ENCODE results near the gene BCAS3.
"Not testable (repeated sequence)": the region's sequence is repeated elsewhere in the genome, so short reads cannot be mapped to it uniquely, and the experiment has no call there.

BCAS3 gene

DNA sequence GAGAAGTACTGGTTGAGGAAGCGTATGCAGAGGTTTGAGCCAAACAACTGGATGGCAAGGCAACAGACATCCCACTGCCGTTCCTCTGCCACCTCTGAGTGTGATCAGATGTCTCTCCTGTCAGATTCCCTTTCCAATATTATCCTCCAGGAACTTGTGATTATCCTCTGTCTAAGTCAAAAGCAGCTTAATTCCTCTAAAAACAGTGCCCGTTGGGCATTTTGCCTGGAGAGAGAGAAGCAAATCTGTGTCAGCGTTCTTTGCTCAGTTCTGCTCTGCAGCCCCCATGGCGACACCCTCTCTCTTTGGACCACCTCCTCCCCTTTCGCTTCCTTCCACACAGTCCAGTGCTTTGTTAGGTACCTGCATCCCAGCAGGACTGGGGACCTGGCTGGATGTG is 665.9 kb downstream of the BCAS3 start:
- DNase-seq (ENCODE audit: low spot score) = no peak

DNA sequence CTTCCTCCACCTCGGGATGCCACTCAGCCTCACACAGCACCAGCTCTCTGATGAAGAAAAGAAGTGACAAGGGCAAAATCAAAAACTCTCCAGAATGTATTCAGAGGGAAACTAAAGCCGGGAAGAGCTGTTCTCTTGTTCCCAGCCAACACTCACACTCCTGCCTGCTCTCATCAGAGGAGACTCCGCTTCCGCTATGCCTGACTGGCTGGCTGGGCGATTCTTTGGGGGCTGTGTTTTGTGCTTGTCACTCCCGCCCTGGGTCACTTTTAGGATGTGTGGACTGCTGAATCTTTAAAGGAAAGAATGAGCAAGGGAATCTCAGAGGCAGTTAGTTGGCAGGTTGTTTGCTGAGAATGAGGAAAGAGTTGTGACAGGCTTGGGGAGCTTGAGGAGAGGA is 667.4 kb downstream of the BCAS3 start:
- no peak for DNase-seq (ENCODE audit: low spot score)

DNA sequence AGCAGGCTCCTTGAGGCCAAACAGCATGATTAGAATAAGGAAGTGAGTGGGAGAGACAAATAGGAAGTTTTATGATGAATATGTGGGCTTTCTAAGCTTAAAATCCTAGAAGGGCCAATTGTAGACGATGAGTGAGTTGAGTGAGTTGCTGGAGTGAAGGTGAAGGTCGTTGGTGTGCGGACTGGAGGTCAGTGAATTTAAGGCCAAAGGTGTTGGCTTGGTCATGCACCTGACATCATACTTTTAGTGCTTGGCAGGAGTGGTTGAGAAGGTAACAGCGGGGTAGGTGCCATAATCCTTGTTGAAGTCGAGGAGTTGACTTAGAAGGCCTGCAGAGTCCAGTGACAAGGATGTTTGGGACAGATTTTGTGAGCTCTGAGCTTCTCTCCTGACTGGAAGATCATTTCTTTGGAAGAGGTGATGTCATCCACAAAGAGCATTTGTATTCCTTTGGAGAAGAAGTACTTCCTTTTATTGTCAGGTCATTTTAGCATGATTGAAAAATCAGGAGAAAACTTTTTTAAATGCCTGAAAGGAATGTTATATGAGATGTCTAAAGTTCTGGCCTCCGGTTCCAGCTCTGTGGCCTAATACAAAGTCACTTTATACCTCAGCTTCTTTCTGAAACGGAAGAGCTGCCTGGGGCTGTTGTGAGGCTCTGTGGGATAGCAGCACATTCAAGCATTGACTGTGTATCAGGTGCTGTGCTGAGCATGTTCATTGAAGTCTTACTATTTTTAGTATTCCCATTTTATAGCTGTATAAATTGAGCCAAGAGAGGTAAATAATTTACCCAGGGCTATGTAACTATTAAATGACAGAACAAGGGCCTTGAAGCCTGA is 668.4 kb downstream of the BCAS3 start:
- no peak for DNase-seq (ENCODE audit: low spot score)

DNA sequence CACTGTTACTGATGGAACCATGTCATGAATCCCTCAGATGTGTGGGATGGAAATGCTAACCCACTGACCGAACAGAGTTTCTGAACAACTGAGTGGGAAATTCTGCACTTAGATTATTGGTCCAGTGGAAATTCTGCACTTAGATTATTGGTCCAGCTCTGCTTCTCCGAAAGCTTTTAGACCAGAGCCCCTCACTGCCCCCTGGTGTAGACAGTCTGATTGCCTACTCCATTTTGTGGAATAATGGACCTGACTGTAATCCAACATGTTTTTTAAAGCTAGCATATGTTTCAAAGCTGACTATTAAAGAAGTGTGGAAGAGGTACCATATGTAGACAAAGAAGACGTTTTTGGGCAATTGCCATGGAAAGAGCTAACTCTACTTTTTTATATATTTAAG is 671.7 kb downstream of the BCAS3 start:
- no peak for DNase-seq (ENCODE audit: low spot score)

DNA sequence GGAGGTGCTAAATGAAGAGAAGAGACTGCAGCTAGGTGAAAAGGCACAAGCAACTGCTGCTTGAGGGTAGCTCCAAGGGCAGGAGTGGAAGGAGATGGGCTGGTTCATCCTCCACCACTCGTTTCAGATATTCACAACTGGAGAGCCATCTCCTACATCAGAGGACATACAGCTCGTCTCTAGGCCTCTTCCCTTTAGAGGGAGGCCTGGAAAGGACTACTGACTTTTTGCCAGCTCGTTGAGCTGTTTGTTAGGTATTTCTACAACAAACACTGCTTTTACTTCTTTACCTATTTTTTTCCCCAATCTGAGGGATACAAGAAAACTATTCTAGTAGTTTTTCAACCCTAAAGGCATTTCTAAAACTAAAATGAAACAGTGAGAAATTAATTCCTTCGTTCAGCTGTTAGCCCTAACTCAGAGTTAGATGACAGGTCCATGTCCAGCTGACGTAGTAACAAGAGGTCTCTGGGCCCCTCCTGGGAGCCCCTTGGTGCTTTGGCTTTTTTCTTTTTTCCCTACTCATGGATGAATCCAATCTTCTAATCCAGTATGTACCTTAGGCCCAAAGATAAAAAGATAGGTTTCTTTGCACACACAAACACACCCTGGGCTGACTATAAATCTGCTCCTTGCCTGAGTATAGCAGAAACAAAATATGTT is 674.2 kb downstream of the BCAS3 start:
- DNase-seq (ENCODE audit: low spot score) = no peak

DNA sequence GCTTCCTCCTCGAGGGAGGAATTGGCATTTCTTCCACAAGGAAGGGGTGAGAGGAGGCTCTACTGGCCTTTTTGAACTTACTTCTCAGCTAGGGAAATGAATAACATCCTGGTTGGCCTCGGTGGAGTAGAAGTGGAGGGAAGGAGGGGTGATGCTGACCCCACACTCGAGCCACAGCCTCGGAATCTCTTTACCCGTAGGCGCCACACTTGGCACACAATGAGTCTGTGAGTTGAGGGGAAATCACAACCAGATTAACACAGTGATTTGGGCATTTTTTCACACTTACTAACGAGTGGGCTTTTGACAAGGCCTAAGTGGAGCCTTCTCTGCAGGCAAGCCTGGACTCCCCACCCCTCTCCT is 674.7 kb downstream of the BCAS3 start:
- no peak for DNase-seq (ENCODE audit: low spot score)

DNA sequence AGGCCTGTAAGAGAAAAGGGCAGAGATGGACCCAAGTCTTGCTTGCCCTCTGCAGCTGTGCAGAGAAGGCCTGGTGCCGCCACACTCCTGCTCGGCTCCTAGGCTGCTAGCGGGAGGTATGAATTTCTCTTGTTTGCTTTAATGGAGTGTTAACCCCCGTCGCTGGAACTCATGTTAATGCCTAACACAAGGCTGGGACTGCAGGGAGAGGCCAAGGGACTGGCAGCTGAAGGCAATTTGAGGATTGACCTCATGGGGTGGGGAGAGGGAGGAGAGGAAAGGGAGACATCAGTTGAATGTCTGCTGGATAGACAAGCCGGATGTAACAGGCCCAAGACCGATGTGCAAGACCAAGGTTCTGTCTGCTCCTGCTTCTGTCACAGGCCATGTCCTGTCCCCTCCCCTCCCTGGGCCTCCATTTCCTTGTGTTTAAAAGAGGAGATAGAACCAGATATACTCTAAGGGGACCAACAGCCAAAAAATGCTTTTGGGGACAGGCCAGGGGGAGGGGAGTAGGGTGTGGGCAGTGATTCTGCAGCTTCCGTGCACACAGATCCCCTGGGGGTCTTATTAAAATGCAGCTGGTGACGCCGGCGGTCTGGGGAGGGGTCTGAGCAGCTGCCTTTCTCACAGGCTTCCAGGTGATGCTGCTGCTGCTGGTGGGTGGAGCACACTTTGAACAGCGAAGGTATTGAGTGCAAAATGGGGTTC is 675.3 kb downstream of the BCAS3 start:
- DNase-seq (ENCODE audit: low spot score) = no peak

DNA sequence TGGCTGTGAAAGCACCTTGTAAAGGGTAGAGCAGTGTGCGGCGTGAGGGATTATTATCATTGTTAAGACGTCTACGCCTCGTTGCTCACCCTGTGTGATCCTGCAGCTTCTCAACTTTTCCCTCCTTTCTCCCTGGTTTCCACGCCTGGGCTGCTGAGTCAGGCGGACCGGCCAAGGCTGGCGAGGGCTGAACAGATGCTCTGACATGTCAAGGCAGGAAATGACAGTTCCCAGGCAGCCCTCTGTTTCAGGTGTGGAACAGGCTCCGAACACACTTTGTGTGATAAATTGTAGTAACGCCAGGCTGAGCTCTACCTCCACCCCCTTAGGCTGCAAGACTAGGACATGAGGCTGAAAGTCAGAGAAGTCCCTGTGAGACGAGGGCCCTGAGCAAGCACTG is 676.0 kb downstream of the BCAS3 start:
- DNase-seq (ENCODE audit: low spot score) = no peak

DNA sequence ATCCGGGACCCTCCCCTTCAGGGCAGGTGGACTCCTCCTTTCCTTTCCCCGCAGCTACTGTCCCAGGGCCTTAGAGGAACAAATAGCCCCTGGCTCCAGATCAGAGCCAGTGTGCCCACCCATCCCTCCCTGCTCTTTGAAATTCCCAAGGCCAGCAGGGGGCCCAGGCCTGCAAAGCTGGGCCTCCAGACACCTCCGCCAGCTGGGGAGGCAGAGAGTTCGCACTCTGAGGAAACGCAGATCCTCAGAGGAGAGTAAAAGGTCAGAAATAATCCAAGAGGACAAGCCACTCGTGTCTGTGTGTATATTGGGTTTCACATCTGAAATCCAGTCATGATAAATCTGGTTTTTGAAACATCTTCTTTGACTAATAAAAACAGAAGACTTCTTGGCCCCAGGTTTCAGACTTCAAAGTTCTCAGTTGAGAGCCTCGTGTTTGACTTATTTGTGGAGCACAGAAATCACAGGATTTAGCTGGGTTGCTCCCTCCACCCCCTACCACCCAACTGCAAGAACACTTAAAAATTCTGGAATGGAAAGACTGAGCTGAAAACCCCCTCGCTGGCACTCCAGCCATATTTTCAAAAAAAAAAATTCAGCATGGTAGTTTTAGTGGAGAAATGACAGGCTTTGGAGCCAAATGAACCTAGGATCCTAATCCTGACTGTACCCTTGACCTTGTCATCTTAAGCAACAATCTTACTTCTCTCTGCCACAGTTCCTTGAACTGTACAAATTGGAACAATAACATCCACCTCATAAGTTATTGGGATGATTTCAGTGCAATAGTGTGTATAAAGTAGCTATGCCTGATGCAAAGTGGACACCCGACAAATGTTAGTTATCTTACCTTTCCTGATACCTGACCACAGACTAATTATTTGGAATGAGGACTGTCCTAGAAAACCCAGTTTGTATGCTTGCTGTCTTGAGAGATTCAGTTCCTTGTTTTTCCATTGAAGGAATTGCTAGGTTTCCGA is 677.5 kb downstream of the BCAS3 start:
- no peak for DNase-seq (ENCODE audit: low spot score)

DNA sequence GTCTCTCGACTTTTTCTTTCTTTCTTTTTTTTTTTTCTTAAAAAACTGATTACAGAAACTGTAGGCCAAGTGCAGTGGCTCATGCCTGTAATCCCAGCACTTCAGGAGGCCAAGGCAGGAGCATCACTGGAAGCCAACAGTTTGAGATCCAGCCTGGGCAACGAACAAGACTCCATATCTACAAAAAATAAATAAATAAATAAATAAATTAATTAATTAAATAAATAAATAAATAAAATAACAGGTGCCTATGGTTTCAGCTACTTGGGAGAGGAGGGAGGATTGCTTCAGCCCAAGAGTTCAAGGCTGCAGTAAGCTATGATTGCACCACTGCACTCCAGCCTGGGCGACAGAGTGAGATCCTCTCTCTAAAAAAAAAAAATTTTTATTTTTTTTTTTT is 679.4 kb downstream of the BCAS3 start:
- not testable (repeated sequence) for DNase-seq (ENCODE audit: low spot score)

DNA sequence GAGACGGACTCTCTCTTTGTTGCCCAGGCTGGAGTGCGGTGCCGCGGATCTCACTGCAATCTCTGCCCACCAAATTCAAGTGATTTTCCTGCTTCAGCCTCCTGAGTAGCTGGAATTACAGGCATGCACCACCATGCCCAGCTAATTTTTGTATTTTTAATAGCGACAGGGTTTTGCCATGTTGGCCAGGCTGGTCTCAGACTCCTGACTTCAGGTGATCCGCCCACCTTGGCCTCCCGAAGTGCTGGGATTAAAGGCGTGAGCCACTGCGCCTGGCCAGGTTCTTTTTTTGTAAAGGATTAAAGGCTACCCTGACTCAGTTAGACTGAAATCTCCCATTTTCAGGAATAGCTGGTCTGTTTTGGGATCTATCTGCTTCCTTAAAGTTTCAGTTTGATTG is 681.9 kb downstream of the BCAS3 start:
- DNase-seq (ENCODE audit: low spot score) = not testable (repeated sequence)

DNA sequence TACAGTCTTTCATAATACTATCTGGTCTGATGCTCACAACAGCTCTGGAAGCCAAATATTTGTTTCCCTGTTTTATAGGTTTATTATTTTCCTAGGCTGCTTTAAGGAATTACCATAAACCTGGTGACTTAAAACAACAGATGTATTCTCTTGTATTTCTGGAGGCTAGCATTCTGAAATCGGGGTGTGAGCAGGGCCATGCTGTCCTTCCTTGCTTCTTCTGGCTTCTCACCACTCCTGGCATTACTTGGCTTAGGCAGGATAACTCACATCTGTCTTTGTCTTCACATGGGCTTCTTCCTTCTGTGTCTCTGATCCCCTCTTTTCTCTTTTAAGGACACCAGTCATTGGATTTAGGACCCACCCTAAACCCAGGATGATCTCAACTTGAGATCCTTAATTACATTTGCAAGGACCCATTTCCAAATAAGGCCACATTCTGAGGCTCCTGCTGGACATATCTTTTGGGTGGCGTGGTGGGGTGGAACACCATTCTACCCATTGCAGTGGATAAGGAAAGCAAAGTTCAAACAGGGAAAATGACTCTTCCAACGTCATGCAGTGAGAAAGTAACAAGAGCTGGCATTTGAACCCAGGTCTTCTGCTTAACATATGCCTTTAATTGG is 682.8 kb downstream of the BCAS3 start:
- no peak for DNase-seq (ENCODE audit: low spot score)

DNA sequence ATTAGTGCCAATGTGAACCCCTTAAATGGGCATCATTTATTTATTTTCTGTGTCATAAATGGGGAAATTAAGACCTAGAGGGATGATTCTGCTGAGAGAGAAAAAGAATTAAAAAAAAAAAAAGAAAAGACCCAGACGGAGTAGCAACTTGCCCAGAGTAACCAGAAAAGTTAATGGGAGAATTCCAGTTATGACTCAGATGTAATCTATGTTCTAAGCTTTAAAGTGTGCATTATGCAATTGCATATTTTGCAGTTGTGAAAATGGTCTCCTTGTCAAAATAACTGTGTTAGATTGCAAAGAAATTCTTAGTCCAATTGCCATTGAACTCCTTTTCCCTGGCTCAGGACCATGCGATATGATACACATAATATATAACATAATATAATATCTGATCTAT is 683.4 kb downstream of the BCAS3 start:
- DNase-seq (ENCODE audit: low spot score) = no peak

DNA sequence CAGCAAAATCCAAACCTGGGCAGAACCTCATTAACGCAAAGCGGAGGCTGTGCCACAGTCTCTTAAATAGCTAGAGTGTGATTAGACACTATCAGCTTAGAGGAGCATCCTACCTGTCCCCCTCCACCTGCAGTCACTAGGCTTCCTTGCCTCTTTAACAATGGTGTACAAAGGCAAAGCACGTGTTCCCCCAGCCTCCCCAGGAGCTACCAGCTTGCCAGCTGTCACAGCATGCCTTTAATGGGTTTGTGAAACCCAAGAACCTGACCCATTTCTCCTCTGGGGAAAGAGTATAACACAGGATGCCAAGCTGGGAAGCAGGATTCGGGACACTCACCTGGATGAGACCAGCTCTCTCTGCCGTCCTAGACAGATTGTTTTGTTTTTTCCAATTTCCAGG is 684.7 kb downstream of the BCAS3 start:
- no peak for DNase-seq (ENCODE audit: low spot score)

DNA sequence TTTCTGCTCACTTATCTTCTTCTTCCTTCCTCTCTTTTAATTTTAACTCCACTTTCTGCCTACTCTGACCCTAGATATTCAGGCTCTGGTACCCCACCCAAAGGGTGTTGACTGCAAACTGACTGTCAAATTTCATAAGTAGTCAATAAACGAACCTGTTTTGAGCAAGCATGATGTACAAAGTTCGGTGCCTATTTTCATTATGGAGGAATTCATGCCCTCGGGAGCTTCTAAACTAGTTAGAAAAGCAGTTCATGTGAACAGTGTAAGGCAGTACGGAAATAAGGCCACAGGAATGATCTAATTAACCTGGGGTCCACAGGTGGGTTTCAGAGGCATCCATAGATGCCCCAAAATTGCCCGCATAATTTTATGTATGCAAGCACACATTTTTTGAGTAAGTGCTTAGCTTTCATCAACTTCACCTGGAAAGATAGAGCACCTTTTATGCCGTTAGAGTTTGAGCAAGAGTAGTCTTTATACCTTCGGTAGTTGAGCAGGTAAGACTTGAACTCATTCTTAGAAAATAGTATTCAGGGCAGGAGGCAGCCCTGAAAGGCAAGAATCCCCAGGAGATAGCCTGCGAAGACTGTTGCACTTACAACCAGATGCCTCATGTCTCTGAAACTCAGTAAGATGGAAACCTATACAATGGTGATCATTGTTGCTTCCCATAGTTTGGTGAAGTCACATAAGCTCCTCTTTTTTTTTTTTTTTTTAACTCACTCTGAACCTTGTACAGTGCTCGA is 685.4 kb downstream of the BCAS3 start:
- no peak for DNase-seq (ENCODE audit: low spot score)

DNA sequence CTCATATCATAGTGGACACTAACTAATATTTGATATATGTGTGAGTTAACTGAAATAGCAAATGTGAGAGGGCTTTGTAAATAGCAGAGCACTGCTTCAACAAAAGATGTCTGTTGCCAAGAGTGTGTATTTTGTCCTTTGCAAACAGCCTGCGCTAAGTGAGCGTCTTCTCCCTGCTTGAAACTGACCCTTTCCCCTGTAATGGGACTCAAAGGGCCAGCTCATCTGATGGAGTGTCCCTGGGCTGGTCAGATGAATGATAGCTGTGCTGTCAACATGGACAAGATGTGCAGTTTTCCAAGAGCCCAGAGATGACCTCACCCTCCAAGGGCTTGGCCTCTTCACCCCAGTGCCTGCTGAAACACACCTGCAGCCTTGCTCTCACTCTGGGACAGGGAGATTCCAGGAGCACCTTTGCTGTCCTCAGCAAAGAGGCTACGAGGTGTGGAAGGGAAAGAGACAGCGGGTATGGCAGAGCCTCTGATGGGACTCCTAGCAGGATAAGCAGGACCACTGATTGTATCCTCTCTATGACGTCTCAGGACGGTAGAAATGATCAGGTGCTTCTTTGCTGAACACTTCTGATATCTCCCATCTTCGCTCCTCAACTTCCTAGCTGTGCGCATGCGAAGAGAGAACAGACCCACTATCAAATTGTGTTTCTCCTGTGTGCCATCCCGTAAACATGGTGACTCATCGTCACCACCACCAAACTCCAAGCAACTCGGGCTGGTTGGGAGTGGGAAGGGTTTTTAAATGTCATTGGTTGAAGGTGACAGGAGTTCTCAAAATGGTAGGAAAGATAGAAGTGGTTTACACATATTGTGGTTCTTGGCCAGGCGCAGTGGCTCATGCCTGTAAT is 686.2 kb downstream of the BCAS3 start:
- no peak for DNase-seq (ENCODE audit: low spot score)

DNA sequence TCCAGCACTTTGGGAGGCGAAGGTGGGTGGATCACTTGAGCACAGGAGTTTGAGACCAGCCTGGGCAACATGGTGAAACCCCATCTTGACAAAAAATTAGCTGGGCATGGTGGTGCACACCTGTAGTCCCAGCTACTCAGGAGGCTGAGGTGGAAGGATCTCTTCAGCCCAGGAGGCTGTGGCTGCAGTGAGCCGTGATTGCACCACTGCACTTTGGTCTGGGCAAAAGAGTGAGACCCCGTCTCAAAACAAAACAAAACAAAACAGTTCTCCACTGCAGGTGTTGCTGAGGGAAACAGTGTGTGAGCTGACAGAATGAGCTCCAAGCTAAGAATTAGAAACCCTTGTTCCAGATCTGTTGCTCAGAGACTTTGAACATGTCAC is 686.8 kb downstream of the BCAS3 start:
- no peak for DNase-seq (ENCODE audit: low spot score)

DNA sequence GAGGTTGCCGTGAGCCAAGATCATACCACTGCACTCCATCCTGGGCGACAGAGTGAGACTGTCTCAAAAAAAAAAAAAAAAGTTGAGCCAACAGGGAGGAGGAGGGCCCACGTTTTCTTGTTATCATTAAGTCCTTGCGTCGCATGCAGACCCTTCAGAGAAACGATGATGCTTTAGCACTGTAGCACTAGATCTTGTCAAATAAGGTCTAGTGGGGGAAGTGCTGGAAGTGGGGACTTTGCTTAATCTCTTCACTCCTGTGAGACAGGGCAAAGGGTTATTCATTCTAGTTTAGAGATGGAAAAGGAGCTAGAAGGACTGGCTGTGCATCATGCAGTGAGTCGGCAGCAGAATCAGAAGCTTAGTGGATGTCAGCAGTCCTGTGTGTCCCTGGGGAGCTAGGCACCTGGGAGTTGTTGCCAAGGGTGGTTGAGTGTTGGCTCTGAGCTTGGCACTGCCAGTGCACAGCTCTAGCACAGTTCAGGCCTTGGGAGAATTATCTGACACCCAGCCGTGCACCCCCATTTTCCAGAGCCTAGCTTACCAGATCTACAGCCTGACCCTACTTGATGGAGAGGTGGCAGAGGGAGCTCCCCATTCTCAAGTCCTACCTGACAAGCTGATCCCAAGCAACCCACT is 688.5 kb downstream of the BCAS3 start:
- DNase-seq (ENCODE audit: low spot score) = no peak

DNA sequence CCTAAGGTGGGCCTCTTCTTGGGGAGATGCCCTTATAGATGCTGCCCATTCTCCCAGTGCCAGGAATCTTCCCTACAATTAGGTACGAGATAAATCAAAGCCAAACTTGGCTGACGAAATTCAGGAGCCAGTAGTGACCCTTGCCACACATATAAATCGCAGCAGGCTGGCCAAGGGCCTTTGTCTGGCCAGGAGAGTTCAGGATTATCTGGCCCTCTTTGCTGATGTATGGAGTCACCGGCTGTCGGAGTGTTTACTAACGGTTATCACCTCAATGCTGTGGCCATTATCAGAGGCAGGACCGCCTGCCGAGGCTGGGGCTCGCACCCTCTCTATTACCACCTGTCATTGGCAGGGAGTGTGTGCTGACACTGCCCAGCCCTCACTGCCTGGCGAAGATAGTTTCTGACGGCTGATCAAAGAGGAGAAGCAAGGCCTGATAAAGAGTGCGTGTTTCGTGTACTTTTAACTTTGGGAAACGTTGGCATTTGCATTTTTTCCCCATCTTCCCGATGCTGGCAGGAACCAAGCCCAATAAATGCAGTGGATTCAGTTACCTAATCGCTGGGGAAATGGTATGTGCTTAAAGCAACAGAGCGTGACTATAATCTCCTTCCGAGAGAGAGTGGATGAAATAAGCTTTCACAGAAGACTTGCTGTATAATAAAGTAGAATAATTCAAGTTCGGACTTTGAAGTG is 689.2 kb downstream of the BCAS3 start:
- DNase-seq (ENCODE audit: low spot score) = no peak
